HL-60 (cell line): Measurements from ENCODE around the gene MINPP1.

Source experiments
- DNase-seq, 2 experiments: peaks; one replicate each; pipeline ENCODE4 v3.0.0-alpha.2; 2010 to 2020; ENCODE audit warnings: low read depth in 1 of 2, low spot score in 1 of 2
- H3K27ac ChIP-seq: fragments of 250-450 bp; sonication (Bioruptor Pico); replicated peaks from 2 replicates; pipeline ENCODE4 v1.5.1; 2020; ENCODE audit warnings: mild to moderate bottlenecking, moderate library complexity
- H3K27me3 ChIP-seq: fragments of 250-450 bp; sonication (Bioruptor Pico); 2 replicates; pipeline ENCODE4 v1.5.1; 2021; ENCODE audit warnings: mild to moderate bottlenecking, moderate library complexity; ENCODE audit not compliant: insufficient read depth, poor library complexity, severe bottlenecking
- H3K4me3 ChIP-seq: replicated peaks from 2 replicates; pipeline ENCODE4 v1.5.1; 2011; ENCODE audit warnings: mild to moderate bottlenecking, control low read depth, low read length; ENCODE audit not compliant: insufficient read depth
- CTCF ChIP-seq: IDR thresholded peaks from one replicate; pipeline ENCODE4 v1.5.1; 2011; ENCODE audit warnings: low read length, control low read depth, inconsistent platforms; ENCODE audit not compliant: insufficient read depth
- GABPA ChIP-seq: IDR thresholded peaks from 2 replicates; pipeline ENCODE4 v1.6.1; 2012; ENCODE audit warnings: low read depth
- POLR2AphosphoS5 ChIP-seq: IDR thresholded peaks from 2 replicates; pipeline ENCODE4 v1.6.1; 2012; ENCODE audit warnings: low read depth
- REST ChIP-seq: IDR thresholded peaks from 2 replicates; pipeline ENCODE4 v1.6.1; 2012; ENCODE audit warnings: low read depth; ENCODE audit not compliant: insufficient replicate concordance
- SPI1 ChIP-seq: IDR thresholded peaks from 2 replicates; pipeline ENCODE4 v1.6.1; 2012; ENCODE audit warnings: low read depth, mild to moderate bottlenecking, borderline replicate concordance

The MINPP1 gene

GRCh38 chr10:87519582-87519981 lies 14.9 kb downstream of the MINPP1 start:
- Histone ChIP-seq H3K27ac (no peak overlapping the region), H3K27me3 (no peaks in the 10 kb centered on the region), H3K4me3 (no peak overlapping the region)
- DNase-seq, result no peak
- TF ChIP-seq CTCF (no peak), REST (no peak), GABPA (no peak), POLR2AphosphoS5 (no peak), SPI1 (no peak)

- H3K27ac ChIP-seq, result no peak overlapping the region
- TF ChIP-seq POLR2AphosphoS5, result no peak
- TF ChIP-seq CTCF, result no peak
- no peak for TF ChIP-seq REST
- TF ChIP-seq SPI1, result no peak
- TF ChIP-seq GABPA, result no peak
- H3K27me3 ChIP-seq, result no peaks in the 10 kb centered on the region
- DNase-seq, result no peak
- no peak overlapping the region for H3K4me3 ChIP-seq
These were observed 19.0 kb downstream of the MINPP1 start for GRCh38 chr10:87523731-87524130.

GRCh38 chr10:87524296-87524695 lies 19.6 kb downstream of the MINPP1 start:
- Histone ChIP-seq H3K27ac (no peak overlapping the region), H3K27me3 (no peaks in the 10 kb centered on the region), H3K4me3 (no peak overlapping the region)
- TF ChIP-seq POLR2AphosphoS5 (no peak), REST (no peak)
- no peak for DNase-seq
